ENCODE results near the gene MTMR2.

- TF ChIP-seq NFE2L2 (conservative IDR thresholded peaks at IDR 0.05; ENCODE audit: low read length) (no peak), SMC3 (IDR thresholded peaks at IDR 0.05) (no peak), CTCF (IDR thresholded peaks at IDR 0.05) (no peak), MYC (IDR thresholded peaks at IDR 0.05; ENCODE audit: borderline replicate concordance, low read length) (no peak), PBX3 (IDR thresholded peaks at IDR 0.05) (no peak), TP53 (CRISPR knock-in tag; IDR thresholded peaks at IDR 0.05) (no peak)
These were observed 118.0 kb downstream of the MTMR2 start for GRCh38 chr11:95805869-95806268.
